ENCODE results near the gene RASGRF2. TPM values are rescaled to one million over a fixed set of nuclear protein-coding genes. Genes with fewer than 3 reads are reported as not detected.

Gene RASGRF2
- total RNA-seq, 1 donor from 2014 or later: 1.4 TPM

- Mint-ChIP-seq H3K4me1 (ENCODE audit: low read depth, unreplicated experiment) (no peaks in the 10 kb centered on the region), H3K4me3 (ENCODE audit: unreplicated experiment) (no peak overlapping the region), H3K9me3 (ENCODE audit: unreplicated experiment) (no peaks in the 10 kb centered on the region), H3K36me3 (ENCODE audit: unreplicated experiment) (no peaks in the 10 kb centered on the region), H3K27me3 (ENCODE audit: unreplicated experiment) (no peaks in the 10 kb centered on the region), H3K27ac (ENCODE audit: unreplicated experiment) (no peak overlapping the region)
- TF ChIP-seq CTCF (IDR thresholded peaks at IDR 0.05; ENCODE audit: partially characterized antibody, unreplicated experiment): no peak
- no peak for DNase-seq
These were observed 118.8 kb downstream of the RASGRF2 start for GRCh38 chr5:81078930-81079329.

GRCh38 chr5:81080809-81081460, 120.8 kb downstream of the RASGRF2 start:
- Mint-ChIP-seq H3K9me3 (ENCODE audit: unreplicated experiment) (no peaks in the 10 kb centered on the region), H3K36me3 (ENCODE audit: unreplicated experiment) (no peaks in the 10 kb centered on the region), H3K27me3 (ENCODE audit: unreplicated experiment) (no peaks in the 10 kb centered on the region), H3K4me1 (ENCODE audit: low read depth, unreplicated experiment) (no peaks in the 10 kb centered on the region), H3K4me3 (ENCODE audit: unreplicated experiment) (no peak overlapping the region), H3K27ac (ENCODE audit: unreplicated experiment) (no peak overlapping the region)
- no peak for TF ChIP-seq CTCF (IDR thresholded peaks at IDR 0.05; ENCODE audit: partially characterized antibody, unreplicated experiment)
- no peak for DNase-seq

GRCh38 chr5:81081461-81081835, 121.3 kb downstream of the RASGRF2 start:
- no peaks in the 10 kb centered on the region for H3K36me3 Mint-ChIP-seq (ENCODE audit: unreplicated experiment)
- no peaks in the 10 kb centered on the region for H3K27me3 Mint-ChIP-seq (ENCODE audit: unreplicated experiment)
- H3K4me3 Mint-ChIP-seq (ENCODE audit: unreplicated experiment): no peak overlapping the region
- DNase-seq: no peak
- no peak overlapping the region for H3K27ac Mint-ChIP-seq (ENCODE audit: unreplicated experiment)
- no peaks in the 10 kb centered on the region for H3K9me3 Mint-ChIP-seq (ENCODE audit: unreplicated experiment)
- no peak for TF ChIP-seq CTCF (IDR thresholded peaks at IDR 0.05; ENCODE audit: partially characterized antibody, unreplicated experiment)
- no peaks in the 10 kb centered on the region for H3K4me1 Mint-ChIP-seq (ENCODE audit: low read depth, unreplicated experiment)

- Mint-ChIP-seq H3K27me3 (ENCODE audit: unreplicated experiment) (no peaks in the 10 kb centered on the region), H3K4me1 (ENCODE audit: low read depth, unreplicated experiment) (no peaks in the 10 kb centered on the region)
- no peak for TF ChIP-seq CTCF (IDR thresholded peaks at IDR 0.05; ENCODE audit: partially characterized antibody, unreplicated experiment)
These were observed 126.7 kb downstream of the RASGRF2 start for GRCh38 chr5:81086881-81087281.

GRCh38 chr5:81091199-81091598, 131.0 kb downstream of the RASGRF2 start:
- no peak overlapping the region for H3K4me3 Mint-ChIP-seq (ENCODE audit: unreplicated experiment)
- no peaks in the 10 kb centered on the region for H3K36me3 Mint-ChIP-seq (ENCODE audit: unreplicated experiment)
- no peaks in the 10 kb centered on the region for H3K4me1 Mint-ChIP-seq (ENCODE audit: low read depth, unreplicated experiment)
- H3K9me3 Mint-ChIP-seq (ENCODE audit: unreplicated experiment): no peaks in the 10 kb centered on the region
- no peak for TF ChIP-seq CTCF (IDR thresholded peaks at IDR 0.05; ENCODE audit: partially characterized antibody, unreplicated experiment)
- no peaks in the 10 kb centered on the region for H3K27me3 Mint-ChIP-seq (ENCODE audit: unreplicated experiment)
- H3K27ac Mint-ChIP-seq (ENCODE audit: unreplicated experiment): no peak overlapping the region
- no peak for DNase-seq

More at GRCh38 chr5:81086881-81087281, 126.7 kb downstream of the RASGRF2 start:
- no peaks in the 10 kb centered on the region for H3K9me3 Mint-ChIP-seq (ENCODE audit: unreplicated experiment)
- DNase-seq: no peak
- H3K36me3 Mint-ChIP-seq (ENCODE audit: unreplicated experiment): no peaks in the 10 kb centered on the region
- no peak overlapping the region for H3K27ac Mint-ChIP-seq (ENCODE audit: unreplicated experiment)
- H3K4me3 Mint-ChIP-seq (ENCODE audit: unreplicated experiment): no peak overlapping the region

All from glutamatergic neuron (in vitro differentiated cells).